Ecto neural progenitor cell (in vitro differentiated cells): Measurements from ENCODE around the gene TXNDC8.
"Not testable (repeated sequence)": the region's sequence is repeated elsewhere in the genome, so short reads cannot be mapped to it uniquely, and the experiment has no call there.

Source experiments
- DNase-seq: peaks from one replicate; pipeline ENCODE4 v3.0.0-alpha.2; 2018; ENCODE audit warnings: low spot score

The TXNDC8 gene

DNA sequence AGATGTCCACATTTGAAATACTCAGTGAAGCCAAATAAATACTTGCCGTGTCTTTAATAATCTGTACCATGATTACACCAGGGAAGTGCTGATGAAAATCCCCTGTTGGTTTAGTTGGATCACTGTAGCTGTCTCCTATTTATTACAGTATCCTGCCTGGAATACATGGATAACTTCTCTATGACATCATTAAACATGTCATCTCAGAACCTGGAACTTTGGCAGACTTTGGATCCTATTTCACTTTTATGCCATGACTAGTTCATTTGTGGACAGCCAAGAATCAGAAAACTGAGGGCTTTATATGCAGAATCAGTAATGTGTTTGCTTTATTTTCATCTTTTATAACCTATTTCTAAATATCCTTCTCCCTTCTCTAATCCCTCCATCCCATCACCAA, at the start of gene TXNDC8:
TSS of gene TXNDC8 (minus strand) at position 137 of the 400 bp plus-strand sequence.
- no peak for DNase-seq

DNA sequence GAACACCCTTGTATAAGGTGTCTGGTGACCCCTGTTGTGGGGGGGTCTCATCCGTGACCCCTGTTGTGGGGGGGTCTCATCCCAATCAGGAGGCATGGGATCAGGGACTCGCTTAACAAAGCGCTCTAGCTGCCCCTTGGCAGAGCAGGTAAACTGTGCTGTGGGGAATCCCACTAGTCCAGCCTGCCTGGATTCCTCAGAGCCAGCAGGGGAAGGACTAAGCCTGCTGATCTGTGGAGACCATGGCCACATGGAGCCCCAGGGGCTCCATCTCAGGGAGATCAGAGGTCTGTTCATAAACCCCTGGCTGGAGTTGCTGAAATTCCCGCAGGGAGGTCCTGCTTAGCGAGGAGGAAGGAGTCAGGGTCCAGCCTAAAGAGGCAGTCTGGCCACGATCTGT, 45.8 kb upstream of the TXNDC8 start:
- no peak for DNase-seq

DNA sequence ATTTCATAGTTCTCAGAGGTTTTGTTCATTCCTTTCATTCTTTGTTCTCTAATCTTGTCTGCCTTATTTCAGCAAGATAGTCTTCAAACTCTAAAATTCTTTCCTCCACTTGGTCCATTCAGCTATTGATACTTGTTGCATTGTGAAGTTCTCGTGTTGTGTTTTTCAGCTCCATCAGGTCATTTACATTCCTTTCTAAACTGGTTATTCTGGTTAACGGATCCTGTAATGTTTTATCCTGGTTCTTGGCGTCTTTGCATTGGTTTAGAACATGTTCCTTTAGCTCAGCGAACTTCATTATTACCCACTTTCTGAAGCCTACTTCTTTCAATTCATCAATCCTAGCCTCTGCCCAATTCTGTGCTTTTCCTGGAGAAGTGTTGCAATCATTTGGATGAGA, 45.1 kb upstream of the TXNDC8 start:
- no peak for DNase-seq

DNA sequence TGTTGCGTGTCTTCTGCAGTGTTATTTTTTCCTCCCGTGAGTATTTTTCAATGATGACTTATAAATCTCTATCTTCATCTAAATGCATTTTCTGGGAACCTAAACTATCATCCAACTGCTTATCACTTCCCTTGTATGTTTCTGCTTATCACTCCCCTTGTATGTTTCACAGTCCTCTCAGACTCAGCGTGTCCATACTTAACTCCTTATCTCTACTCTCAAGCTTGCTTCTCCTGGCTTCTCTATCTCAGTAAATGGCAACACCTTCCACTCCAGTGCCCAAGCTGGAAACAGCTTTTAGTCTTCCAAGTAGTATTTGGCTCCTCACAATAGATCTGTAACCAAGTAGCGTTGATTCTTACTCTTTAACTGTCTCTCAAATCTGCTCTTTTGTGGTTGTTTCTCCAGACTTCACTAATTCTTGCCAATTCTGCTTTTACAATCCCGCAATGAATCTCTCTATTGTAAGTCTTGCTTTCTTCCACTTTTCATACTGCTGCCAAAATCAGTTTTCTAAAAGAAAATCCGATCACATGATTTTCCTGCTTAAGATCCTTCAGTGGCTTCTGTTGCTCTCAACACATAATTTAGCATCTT, 33.8 kb upstream of the TXNDC8 start:
- no peak for DNase-seq

DNA sequence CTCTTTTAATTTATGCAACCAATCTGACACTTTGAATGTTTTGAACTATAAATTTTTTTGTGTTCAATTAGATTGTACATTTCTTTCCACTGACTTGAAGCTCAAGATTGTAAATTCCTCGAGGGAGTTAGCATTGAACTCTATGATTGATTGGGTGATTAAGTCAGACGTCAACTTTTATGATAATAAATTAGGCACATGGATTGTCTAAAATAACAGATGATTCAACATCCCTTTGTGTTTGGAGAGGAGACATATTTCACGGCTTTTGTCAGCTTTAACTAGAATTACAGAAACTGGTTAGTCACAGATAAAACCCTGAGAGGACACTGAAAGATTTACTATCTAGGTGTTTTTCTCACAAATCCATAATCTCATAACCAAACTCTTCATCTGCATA, 32.7 kb upstream of the TXNDC8 start:
- no peak for DNase-seq

DNA sequence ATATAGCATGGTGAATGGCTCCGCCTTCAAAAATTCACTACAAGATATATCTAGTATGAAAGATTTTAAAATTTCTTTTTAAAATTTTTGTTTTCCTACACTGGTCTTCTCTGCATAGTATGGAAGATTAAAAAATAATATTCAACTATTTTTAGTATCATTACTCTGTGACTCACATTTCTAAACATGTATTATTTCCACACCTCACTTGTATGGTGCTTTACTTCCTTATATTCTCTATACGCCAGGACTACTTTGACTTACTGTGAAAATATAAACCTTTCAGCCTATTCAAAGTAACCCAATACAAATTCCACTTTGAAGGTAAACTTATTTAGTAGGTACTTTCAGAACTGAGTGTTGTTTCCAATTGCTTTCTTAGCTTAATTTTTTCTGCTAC, 26.8 kb upstream of the TXNDC8 start:
- no peak for DNase-seq

DNA sequence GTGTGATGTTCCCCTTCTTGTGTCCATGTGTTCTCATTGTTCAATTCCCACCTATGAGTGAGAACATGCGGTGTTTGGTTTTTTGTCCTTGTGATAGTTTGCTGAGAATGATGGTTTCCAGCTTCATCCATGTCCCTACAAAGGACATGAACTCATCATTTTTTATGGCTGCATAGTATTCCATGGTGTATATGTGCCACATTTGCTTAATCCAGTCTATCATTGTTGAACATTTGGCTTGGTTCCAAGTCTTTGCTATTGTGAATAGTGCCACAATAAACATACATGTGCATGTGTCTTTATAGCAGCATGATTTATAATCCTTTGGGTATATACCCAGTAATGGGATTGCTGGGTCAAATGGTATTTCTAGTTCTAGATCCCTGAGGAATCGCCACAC, 21.3 kb upstream of the TXNDC8 start:
- not testable (repeated sequence) for DNase-seq

DNA sequence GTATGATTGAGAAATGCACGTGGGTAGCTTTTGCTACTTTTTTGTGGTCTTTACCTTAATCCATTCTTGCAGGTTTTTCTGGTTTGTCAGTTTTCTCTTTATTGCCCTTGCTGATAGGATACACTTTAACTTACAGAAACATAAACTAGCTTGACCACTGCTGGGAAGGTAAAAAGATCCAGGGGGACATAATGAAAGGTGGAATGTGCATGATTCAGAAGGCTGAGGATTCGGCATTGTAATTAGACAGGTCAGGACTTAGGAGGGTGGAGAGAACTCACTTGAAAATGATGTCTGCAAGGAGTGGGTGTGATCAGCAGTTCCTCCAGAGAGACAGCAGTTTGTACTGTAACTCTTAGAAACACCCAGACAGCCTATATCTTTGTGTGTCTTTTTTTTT, 19.8 kb upstream of the TXNDC8 start:
- no peak for DNase-seq

DNA sequence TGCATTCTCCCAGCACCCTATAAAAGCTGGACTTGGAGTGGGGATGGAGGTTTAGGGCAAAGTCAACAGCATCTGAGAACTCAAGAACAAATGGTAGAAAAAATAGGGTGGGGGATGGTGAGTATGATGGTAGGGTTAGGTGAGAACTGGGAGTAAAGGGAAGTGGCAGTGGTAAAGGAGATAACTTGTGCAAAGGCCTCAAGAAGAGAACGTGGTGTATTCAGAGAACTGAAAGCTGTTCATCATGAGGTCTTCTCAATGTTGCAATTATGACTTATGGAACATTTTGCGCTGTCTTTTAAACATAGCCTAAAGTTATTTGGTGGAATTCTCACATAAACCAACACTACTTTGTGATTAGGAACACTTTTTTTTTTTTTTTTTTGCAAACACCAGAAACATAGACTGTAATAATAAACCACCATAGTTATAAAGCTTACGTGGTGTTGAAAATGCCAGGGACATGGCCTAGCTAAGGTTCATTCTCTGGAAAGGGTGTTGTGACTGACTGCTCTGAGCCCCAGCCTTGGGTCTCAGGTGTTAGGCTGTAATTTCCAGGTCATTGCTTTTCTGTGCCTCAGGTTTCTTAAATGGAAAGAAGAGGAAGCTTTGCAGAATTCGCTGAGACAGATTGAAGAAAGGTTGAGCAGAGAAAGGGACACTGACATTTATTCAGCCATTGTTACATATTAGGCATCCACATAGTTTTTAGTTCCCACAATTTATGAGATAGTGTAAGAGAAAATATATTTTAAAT, 19.2 kb upstream of the TXNDC8 start:
- DNase-seq = no peak

DNA sequence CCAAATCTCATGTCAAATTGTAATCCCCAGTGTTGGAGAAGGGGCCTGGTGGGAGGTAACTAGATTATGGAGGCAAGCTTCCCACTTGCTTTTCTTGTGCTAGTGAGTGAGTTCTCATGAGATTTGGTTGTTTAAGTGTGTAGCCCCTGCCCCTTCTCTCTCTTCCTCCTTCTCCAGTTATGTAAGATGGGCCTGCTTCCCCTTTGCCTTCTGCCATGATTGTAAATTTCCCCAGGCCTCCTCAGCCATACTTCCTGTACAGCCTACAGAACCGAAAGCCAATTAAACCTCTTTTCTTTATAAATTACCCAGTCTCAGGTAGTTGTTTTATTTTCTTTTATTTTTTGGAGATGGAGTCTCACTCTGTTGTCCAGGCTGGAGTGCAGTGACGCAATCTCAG, 18.2 kb upstream of the TXNDC8 start:
- DNase-seq = no peak

DNA sequence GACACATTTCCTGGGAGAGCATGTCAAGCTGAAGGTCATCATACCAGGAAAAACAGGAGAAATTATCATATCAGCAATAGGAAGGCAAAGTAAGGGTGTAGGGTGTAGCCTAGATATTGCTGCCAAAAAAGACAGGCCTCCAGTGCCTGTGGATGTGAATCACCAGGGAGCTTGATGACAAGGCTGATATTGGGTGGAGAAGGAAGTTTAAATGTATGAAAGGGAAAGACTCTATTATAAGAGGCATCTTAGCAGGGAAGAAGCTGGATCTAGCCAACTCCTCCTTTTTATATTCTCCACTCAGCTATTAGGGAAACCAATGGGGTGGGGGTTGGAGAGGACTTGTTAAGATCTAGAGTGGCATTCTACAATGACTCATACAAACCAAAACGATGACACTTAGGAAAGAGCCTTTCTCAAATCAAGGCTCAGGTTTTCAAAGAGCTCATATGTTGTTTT, 13.4 kb upstream of the TXNDC8 start:
- DNase-seq = no peak

DNA sequence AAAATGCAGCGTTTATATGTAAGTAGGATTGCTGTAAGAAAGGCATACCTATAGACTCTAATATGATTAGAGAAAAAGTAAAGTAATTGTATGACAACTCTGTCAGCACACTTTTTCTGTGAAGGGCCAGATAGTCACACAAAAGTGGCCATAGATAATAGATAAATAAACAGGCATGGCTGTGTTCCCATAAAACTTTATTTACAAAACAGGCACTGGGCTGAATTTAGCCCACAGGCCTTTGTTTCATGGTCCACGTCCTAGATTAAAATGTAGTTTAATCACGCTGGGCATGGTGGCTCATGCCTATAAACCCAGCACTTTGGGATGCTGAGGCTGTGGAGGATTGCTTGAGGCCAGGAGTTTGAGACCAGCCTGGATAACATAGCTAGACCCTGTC, 8.7 kb upstream of the TXNDC8 start:
- DNase-seq = no peak

DNA sequence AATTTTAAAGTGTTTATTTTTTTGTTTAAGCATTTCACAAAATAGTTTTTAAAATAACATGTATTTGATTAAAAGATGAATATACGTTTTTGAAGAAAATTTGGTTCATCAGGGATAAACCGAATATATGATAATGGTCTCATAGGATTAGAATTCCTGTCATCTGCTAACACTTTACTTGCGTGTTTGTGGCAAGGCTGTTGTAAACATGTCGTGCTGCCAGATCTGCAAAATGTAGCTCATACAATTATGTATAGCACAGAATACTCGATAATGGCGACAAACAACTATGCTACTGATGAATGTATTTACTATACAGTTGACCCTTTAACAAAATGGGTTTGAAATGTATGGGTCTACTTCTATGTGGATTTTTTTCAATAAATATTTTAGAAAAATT, 7.2 kb upstream of the TXNDC8 start:
- DNase-seq = no peak

DNA sequence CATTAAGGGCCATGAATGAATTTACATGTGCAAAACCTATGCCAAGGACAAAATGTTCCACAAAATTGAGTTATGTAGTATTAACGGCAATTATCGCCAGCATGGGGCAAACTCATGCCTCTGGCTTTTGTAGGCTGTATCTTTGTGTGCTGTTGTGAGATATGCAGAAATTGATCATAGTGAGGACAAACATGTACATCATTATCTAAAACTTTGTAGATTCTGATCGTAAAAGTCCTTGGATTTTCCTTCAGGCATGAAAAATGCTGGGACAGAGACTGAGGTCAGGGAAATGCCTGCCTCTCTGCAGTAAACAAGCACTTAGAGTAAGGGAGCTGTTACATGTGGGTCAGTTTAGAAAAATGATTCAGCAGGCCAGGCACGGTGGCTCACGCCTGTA, 5.9 kb upstream of the TXNDC8 start:
- no peak for DNase-seq

DNA sequence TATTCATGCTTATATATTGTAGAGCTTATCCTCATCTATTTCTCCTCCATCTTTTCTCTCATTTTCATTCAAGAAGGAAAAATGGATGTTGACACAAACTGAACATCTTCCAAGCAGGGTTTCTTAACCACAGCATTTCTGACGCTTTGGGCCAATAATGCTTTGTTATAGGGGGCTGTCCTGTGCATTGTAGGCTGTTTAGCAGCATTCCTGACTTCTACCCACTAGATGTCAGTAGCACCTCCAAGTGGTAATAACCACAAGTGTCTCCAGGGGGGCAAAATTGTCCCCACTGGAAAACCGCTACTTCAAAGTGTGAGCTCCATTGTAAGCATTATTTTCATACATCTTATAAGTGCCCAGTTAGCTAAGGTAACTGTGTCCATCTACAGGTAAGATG, 2.6 kb upstream of the TXNDC8 start:
- no peak for DNase-seq

DNA sequence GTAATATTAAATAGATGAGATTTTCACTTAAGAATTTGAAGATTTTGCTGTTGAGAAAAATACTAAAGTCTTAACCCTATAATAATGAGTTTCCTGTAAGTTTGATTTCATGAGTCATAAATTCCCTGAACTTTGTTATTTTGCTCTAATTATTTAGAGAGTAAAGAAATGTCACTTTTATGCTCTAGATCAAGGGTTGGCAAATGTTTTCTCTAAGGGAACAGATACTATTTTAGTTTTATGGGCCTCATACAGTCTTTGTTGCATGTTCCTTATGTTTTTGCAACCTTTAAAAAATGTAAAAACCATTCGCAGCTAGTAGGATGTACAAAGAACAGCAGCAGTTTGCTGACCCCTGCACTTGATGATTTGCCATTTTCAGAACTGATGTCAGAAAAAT, 480 bp upstream of the TXNDC8 start:
- no peak for DNase-seq

DNA sequence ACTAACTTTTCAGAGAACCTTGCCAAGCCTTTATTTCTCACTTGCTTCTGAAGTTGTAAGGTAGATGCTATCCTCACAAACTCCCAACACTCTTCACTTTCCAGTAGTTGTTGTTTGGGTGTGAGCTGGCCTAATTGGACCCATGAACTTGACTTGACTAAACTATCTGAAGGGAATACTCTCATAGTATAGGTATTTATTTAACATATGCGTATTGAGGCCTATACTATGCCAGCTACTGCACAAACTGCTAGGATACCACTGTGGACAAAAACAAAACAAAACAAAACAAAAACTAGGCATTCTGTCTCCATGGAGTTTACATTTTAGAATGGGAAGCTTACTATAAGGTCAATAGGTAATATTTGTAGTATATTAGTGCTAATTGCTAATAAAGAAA, 1.3 kb downstream of the TXNDC8 start:
- DNase-seq = no peak

DNA sequence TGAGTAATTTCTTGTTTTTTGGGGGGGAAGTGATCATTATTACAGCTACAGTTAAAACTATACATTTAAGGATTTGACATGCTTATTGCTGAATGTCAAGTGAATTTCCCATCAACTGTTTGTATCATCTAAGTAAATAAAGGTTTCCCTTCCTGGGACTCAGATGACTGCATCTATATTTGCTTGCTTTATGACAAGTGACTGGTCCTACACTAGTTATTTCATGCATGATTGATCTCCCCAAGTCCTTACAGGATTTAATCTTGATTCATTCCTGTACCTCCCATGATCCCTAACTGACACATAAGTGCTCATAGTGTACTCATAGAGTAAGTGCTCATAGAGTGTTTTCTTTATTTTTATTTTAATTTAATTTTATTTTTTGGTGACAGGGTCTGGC, 2.8 kb downstream of the TXNDC8 start:
- DNase-seq = no peak

DNA sequence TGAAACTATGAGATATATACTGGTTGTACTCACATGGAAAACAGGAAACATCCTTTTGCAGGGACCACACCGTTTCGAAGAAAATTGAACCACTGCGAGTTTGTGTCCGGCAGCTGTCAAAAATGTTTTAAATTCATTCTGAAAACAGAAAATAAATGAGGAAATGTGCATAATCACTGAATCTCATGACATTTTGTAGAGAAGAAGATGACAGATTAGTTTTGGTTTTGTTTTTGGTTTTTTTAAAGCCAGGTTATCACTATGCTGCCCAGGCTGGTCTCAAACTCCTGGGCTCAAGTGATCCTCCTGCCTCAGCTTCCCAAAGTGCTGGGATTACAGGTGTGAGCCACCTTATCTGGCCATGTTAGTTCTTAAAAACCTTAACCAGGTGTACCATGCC, 3.5 kb downstream of the TXNDC8 start:
- DNase-seq = no peak

DNA sequence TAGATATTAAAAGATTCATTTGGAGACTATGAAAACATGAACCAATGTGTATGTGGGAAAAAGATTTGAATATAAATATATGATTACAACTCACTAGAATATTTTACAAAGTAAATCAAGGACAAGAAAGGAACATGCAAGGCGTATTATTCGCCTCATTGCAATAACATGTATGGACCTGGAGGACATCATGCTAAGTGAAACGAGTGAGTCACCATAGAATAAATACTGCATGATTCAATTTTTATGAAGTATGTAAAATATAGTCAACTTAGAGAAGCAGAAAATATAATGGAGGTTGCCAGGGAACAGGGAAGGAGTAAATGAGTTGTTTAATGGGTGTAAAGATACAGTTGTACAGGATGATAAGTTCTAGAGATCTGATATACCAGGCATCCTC, 4.9 kb downstream of the TXNDC8 start:
- DNase-seq = no peak

DNA sequence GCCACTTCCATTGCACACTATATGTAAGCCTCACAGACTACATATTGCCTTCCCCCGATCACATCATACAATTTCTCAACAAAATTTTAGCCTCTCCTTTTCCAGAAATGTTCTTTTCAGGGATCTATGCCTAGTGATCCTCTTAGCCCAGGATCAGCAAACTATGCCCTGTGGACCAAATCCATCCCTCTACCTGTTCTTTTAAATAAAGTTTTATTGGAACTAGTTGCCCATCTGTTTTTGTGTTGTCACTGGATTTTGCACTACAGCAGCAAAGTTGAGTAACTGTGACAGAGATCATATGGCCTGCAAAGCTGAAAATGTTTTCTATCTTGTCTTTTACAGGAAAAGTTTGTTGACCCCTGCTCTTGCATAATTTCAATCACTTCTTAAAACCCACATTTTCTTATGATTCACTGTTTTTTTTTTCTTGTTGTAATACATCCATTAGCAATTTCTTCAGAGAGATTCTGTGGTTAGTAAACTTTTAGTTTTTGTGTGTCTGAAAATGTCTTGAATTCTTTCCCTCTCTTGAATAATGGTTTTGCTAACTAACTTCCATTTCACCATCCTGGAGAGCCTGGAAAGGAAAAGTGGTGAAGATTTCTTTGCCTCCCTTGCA, 7.1 kb downstream of the TXNDC8 start:
- no peak for DNase-seq

DNA sequence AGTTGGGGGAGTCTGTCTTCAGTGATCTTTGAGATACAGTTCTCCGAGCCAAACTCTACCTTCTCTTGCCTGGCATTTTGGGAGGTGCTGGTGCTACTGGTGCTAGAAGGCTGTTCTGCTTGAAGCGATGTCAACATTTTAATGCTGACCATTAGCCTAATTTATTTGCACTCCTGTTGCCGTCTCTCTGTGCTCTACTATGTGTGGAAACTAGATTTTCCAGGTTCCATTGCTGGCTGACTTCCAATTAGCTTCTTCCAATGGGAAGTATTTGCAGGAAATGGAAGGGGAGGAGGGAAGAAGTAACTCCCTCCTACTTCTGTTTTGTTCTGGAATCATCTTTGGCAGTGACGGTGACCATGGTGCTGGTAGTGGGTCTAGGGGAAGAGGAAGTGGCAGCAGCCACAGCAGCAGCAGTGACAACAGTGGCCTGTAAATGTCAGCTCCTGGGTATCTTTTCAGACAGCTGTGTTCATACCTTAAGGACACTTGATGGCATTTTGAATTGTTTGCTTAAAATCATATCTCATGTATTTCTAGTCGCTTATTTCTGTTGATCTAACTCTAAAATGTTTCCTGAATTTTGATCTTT, 7.9 kb downstream of the TXNDC8 start:
- DNase-seq = no peak

DNA sequence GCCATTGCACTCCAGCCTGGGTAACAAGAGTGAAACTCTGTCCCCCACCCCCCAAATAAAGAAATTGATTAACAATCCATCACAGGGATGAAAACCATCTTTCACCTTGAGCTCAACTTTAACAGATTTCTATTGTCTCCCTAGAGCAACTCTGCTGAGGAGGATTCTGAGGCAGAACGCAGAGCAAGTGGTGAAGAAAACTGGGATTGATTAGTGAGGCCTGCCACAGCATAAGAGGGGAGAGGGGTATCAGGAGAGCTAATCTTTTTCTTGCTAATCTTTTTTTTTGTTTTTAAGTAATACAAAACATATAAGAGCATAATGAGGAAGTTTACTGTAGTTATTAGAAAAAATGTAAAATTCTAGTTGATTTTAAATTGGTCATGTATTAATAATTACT, 8.9 kb downstream of the TXNDC8 start:
- no peak for DNase-seq
